ENCODE results near the gene ST6GALNAC3. TPM values are rescaled to one million over a fixed set of nuclear protein-coding genes. Genes with fewer than 3 reads are reported as not detected.

The ST6GALNAC3 gene
- total and polyA plus RNA-seq, 11 donors: 2.5 to 7.7 (median 4.4) TPM

- Histone ChIP-seq H3K9me3 (no peaks in the 10 kb centered on the region), H3K27ac (no peak overlapping the region), H3K36me3 (no peaks in the 10 kb centered on the region), H3K4me1 (peaks cover 0 to 30% (median 0%) of the 10 kb centered on the region in 12 donors), H3K27me3 (no peaks in the 10 kb centered on the region), H3K4me3 (no peak overlapping the region)
- DNase-seq (no peak), ATAC-seq (peak in 1 of 4 donors; percentile 26)
- intact Hi-C loops (cut with DNase I): no loop called here
- WGBS, 4 donors: 47 to 54% (median 52%) methylated on average over 3 of the region's 3 CpGs
- TF ChIP-seq CTCF (IDR thresholded peaks at IDR 0.05): no peak
- no peak for TF ChIP-seq POLR2A (IDR thresholded peaks at IDR 0.05)
Measured at GRCh38 chr1:76256289-76257223, 182.0 kb downstream of the ST6GALNAC3 start.

GRCh38 chr1:76257823-76258222 lies 183.3 kb downstream of the ST6GALNAC3 start:
- TF ChIP-seq POLR2A (IDR thresholded peaks at IDR 0.05) (no peak), CTCF (IDR thresholded peaks at IDR 0.05) (no peak)
- Histone ChIP-seq H3K27ac (no peak overlapping the region), H3K4me3 (no peak overlapping the region), H3K9me3 (no peaks in the 10 kb centered on the region), H3K36me3 (no peaks in the 10 kb centered on the region), H3K4me1 (peaks cover 0 to 30% (median 0%) of the 10 kb centered on the region in 12 donors), H3K27me3 (no peaks in the 10 kb centered on the region)
- no peak for DNase-seq
- intact Hi-C loops (cut with DNase I): no loop called here
- no peak for ATAC-seq
- WGBS, 4 donors: 94 to 98% (median 95%) methylated on average over 2 of the region's 2 CpGs

- intact Hi-C loops (cut with DNase I): no loop called here
Measured at GRCh38 chr1:76259270-76259669, 184.7 kb downstream of the ST6GALNAC3 start.

More at GRCh38 chr1:76259270-76259669, 184.7 kb downstream of the ST6GALNAC3 start:
- WGBS, 4 donors: 56 to 67% (median 61%) methylated on average over 1 of the region's 1 CpG
- Histone ChIP-seq H3K4me1 (peaks cover 0 to 24% (median 0%) of the 10 kb centered on the region in 12 donors), H3K9me3 (no peaks in the 10 kb centered on the region), H3K27ac (no peak overlapping the region), H3K27me3 (no peaks in the 10 kb centered on the region), H3K36me3 (no peaks in the 10 kb centered on the region), H3K4me3 (no peak overlapping the region)
- ATAC-seq: no peak
- DNase-seq: no peak
- TF ChIP-seq POLR2A (IDR thresholded peaks at IDR 0.05): no peak
- no peak for TF ChIP-seq CTCF (IDR thresholded peaks at IDR 0.05)

All from heart left ventricle (tissue), 16 donors.